ENCODE measurements around the gene GPN2. TPM values are rescaled to one million over a fixed set of nuclear protein-coding genes. Genes with fewer than 3 reads are reported as not detected.
A peak's percentile ranks its signal among the peaks of the same experiment; 100 is the strongest.
"Not testable (repeated sequence)": the region's sequence is repeated elsewhere in the genome, so short reads cannot be mapped to it uniquely, and the experiment has no call there.

The GPN2 gene
- total RNA-seq, 1 donor from 2014 or later = 33.4 TPM

- peaks cover 46% of the 10 kb centered on the region for H3K36me3 Mint-ChIP-seq
- H3K27me3 Mint-ChIP-seq (ENCODE audit: low read depth) = no peaks in the 10 kb centered on the region
- no peak for DNase-seq (ENCODE audit: low spot score in 2 of 2, unreplicated experiment in 2 of 2)
- H3K9me3 Mint-ChIP-seq = no peaks in the 10 kb centered on the region
- no peak overlapping the region for H3K27ac Mint-ChIP-seq
- H3K4me1 Mint-ChIP-seq = no peaks in the 10 kb centered on the region
- H3K4me3 Mint-ChIP-seq = no peak overlapping the region
- no peak for TF ChIP-seq CTCF (IDR thresholded peaks at IDR 0.05; ENCODE audit: unreplicated experiment)
These were observed 40.9 kb downstream of the GPN2 start for GRCh38 chr1:26848941-26849774.

- no peaks in the 10 kb centered on the region for H3K4me1 Mint-ChIP-seq
- no peak for TF ChIP-seq CTCF (IDR thresholded peaks at IDR 0.05; ENCODE audit: unreplicated experiment)
- DNase-seq (ENCODE audit: low spot score in 2 of 2, unreplicated experiment in 2 of 2) = no peak
- H3K27me3 Mint-ChIP-seq (ENCODE audit: low read depth) = no peaks in the 10 kb centered on the region
- H3K9me3 Mint-ChIP-seq = no peaks in the 10 kb centered on the region
- peaks cover 42% of the 10 kb centered on the region for H3K36me3 Mint-ChIP-seq
- no peak overlapping the region for H3K4me3 Mint-ChIP-seq
- no peak overlapping the region for H3K27ac Mint-ChIP-seq
These were observed 41.6 kb downstream of the GPN2 start for GRCh38 chr1:26848499-26848898.

- H3K4me3 Mint-ChIP-seq; H3K27ac Mint-ChIP-seq; H3K9me3 Mint-ChIP-seq; DNase-seq (ENCODE audit: low spot score in 2 of 2, unreplicated experiment in 2 of 2); H3K4me1 Mint-ChIP-seq; H3K27me3 Mint-ChIP-seq (ENCODE audit: low read depth): not testable (repeated sequence)
- peaks cover 39% of the 10 kb centered on the region for H3K36me3 Mint-ChIP-seq
These were observed 42.3 kb downstream of the GPN2 start for GRCh38 chr1:26847826-26848225.

GRCh38 chr1:26844424-26845196 lies 45.5 kb downstream of the GPN2 start:
- H3K27me3 Mint-ChIP-seq (ENCODE audit: low read depth) = no peaks in the 10 kb centered on the region
- no peak overlapping the region for H3K27ac Mint-ChIP-seq
- peaks cover 23% of the 10 kb centered on the region for H3K36me3 Mint-ChIP-seq
- H3K4me1 Mint-ChIP-seq = no peaks in the 10 kb centered on the region
- H3K4me3 Mint-ChIP-seq = no peak overlapping the region
- TF ChIP-seq CTCF (IDR thresholded peaks at IDR 0.05; ENCODE audit: unreplicated experiment) = no peak
- DNase-seq (ENCODE audit: low spot score in 2 of 2, unreplicated experiment in 2 of 2) = no peak
- no peaks in the 10 kb centered on the region for H3K9me3 Mint-ChIP-seq

GRCh38 chr1:26839779-26840178 lies 50.3 kb downstream of the GPN2 start:
- no peak overlapping the region for H3K27ac Mint-ChIP-seq
- no peak overlapping the region for H3K4me3 Mint-ChIP-seq
- no peak for DNase-seq (ENCODE audit: low spot score in 2 of 2, unreplicated experiment in 2 of 2)
- no peak for TF ChIP-seq CTCF (IDR thresholded peaks at IDR 0.05; ENCODE audit: unreplicated experiment)
- H3K36me3 Mint-ChIP-seq = peaks cover 27% of the 10 kb centered on the region
- no peaks in the 10 kb centered on the region for H3K9me3 Mint-ChIP-seq
- H3K4me1 Mint-ChIP-seq = no peaks in the 10 kb centered on the region
- no peaks in the 10 kb centered on the region for H3K27me3 Mint-ChIP-seq (ENCODE audit: low read depth)

- no peaks in the 10 kb centered on the region for H3K27me3 Mint-ChIP-seq (ENCODE audit: low read depth)
- H3K4me1 Mint-ChIP-seq = no peaks in the 10 kb centered on the region
- no peak for TF ChIP-seq CTCF (IDR thresholded peaks at IDR 0.05; ENCODE audit: unreplicated experiment)
- peak overlapping the region; percentile 22 for H3K27ac Mint-ChIP-seq
- no peaks in the 10 kb centered on the region for H3K9me3 Mint-ChIP-seq
- DNase-seq (ENCODE audit: low spot score in 2 of 2, unreplicated experiment in 2 of 2) = no peak
- no peak overlapping the region for H3K4me3 Mint-ChIP-seq
- H3K36me3 Mint-ChIP-seq = peaks cover 31% of the 10 kb centered on the region
These were observed 50.8 kb downstream of the GPN2 start for GRCh38 chr1:26839339-26839722.
